Liver (tissue), 9 donors: ENCODE data around the gene SSBP2. TPM values are rescaled to one million over a fixed set of nuclear protein-coding genes. Genes with fewer than 3 reads are reported as not detected.

Source experiments
- DNase-seq: peaks from one replicate; pipeline ENCODE4 v3.0.0-alpha.2; 2017; ENCODE audit warnings: low spot score
- H3K27ac ChIP-seq, 2 donors: one replicate each; pipeline ENCODE4 v1.7.0; 2013; ENCODE audit warnings: inconsistent platforms in 2 of 2, low read length in 2 of 2, control low read depth in 1 of 2, low read depth in 1 of 2, mild to moderate bottlenecking in 1 of 2
- H3K27me3 ChIP-seq, 4 donors: one replicate each; pipeline versions ENCODE4 v1.6.1 to v1.7.0; 2013; ENCODE audit warnings: low read length in 3 of 4, inconsistent platforms in 1 of 4, mild to moderate bottlenecking in 1 of 4, moderate library complexity in 1 of 4; ENCODE audit not compliant: control insufficient read depth in 4 of 4, insufficient read depth in 4 of 4
- H3K36me3 ChIP-seq, 4 donors: one replicate each; pipeline versions ENCODE4 v1.6.1 to v1.7.0; 2013; ENCODE audit warnings: low read length in 3 of 4, mild to moderate bottlenecking in 3 of 4, low read depth in 1 of 4, moderate library complexity in 1 of 4; ENCODE audit not compliant: control insufficient read depth in 4 of 4, insufficient read depth in 3 of 4
- H3K4me1 ChIP-seq, 4 donors: one replicate each; pipeline versions ENCODE4 v1.6.1 to v1.7.0; 2013; ENCODE audit warnings: low read length in 3 of 4, mild to moderate bottlenecking in 3 of 4, moderate library complexity in 1 of 4; ENCODE audit not compliant: control insufficient read depth in 4 of 4, insufficient read depth in 4 of 4
- H3K4me3 ChIP-seq, 3 donors: one replicate each; pipeline versions ENCODE4 v1.6.1 to v1.7.0; 2013; ENCODE audit warnings: low read length in 3 of 3, control low read depth in 1 of 3, low read depth in 1 of 3, mild to moderate bottlenecking in 1 of 3
- H3K9ac ChIP-seq, 2 donors: one replicate each; pipeline ENCODE4 v1.7.0; 2013; ENCODE audit warnings: low read length in 2 of 2, mild to moderate bottlenecking in 2 of 2, moderate library complexity in 2 of 2, control low read depth in 1 of 2, low read depth in 1 of 2
- H3K9me3 ChIP-seq, 4 donors: one replicate each; pipeline versions ENCODE4 v1.6.1 to v1.7.0; 2013; ENCODE audit warnings: low read length in 3 of 4; ENCODE audit not compliant: control insufficient read depth in 4 of 4
- ATF3 ChIP-seq: IDR thresholded peaks from 2 replicates; pipeline ENCODE4 v1.6.1; 2016; ENCODE audit warnings: antibody characterized with exemption
- EGR1 ChIP-seq, 2 donors: IDR thresholded peaks; 2 replicates each; pipeline ENCODE4 v1.6.1; 2016 to 2018; ENCODE audit warnings: antibody characterized with exemption in 2 of 2, low read depth in 2 of 2
- FOXA1 ChIP-seq: IDR thresholded peaks from 2 replicates; pipeline ENCODE4 v1.6.1; 2016; ENCODE audit warnings: antibody characterized with exemption
- FOXA2 ChIP-seq: IDR thresholded peaks from 2 replicates; pipeline ENCODE4 v1.6.1; 2016; ENCODE audit warnings: antibody characterized with exemption
- GABPA ChIP-seq, 2 donors: IDR thresholded peaks in 1 of 2; conservative IDR thresholded peaks in 1 of 2; 2 replicates each; pipeline ENCODE4 v1.6.1; 2016; ENCODE audit warnings: antibody characterized with exemption in 2 of 2, mild to moderate bottlenecking in 1 of 2, moderate library complexity in 1 of 2
- HNF4A ChIP-seq, 2 donors: conservative IDR thresholded peaks; 2 replicates each; pipeline ENCODE4 v1.6.1; 2016; ENCODE audit warnings: antibody characterized with exemption in 2 of 2, mild to moderate bottlenecking in 2 of 2
- HNF4G ChIP-seq: IDR thresholded peaks from 2 replicates; pipeline ENCODE4 v1.6.1; 2016; ENCODE audit warnings: antibody characterized with exemption
- JUND ChIP-seq, 2 donors: IDR thresholded peaks; 2 replicates each; pipeline ENCODE4 v1.6.1; 2016; ENCODE audit warnings: antibody characterized with exemption in 2 of 2
- MAX ChIP-seq: IDR thresholded peaks from 2 replicates; pipeline ENCODE4 v1.6.1; 2016; ENCODE audit warnings: antibody characterized with exemption
- RAD21 ChIP-seq, 2 donors: IDR thresholded peaks; 2 replicates each; pipeline ENCODE4 v1.6.1; 2016; ENCODE audit warnings: antibody characterized with exemption in 2 of 2, mild to moderate bottlenecking in 2 of 2
- RXRA ChIP-seq, 2 donors: IDR thresholded peaks; 2 replicates each; pipeline ENCODE4 v1.6.1; 2017 to 2018; ENCODE audit warnings: antibody characterized with exemption in 2 of 2, mild to moderate bottlenecking in 1 of 2
- SP1 ChIP-seq: IDR thresholded peaks from 2 replicates; pipeline ENCODE4 v1.6.1; 2018; ENCODE audit warnings: antibody characterized with exemption, mild to moderate bottlenecking
- TAF1 ChIP-seq: conservative IDR thresholded peaks from 2 replicates; pipeline ENCODE4 v1.6.1; 2016; ENCODE audit warnings: antibody characterized with exemption, mild to moderate bottlenecking
- YY1 ChIP-seq: IDR thresholded peaks from 2 replicates; pipeline ENCODE4 v1.6.1; 2016; ENCODE audit warnings: antibody characterized with exemption, mild to moderate bottlenecking
- ZBTB33 ChIP-seq: IDR thresholded peaks from 2 replicates; pipeline ENCODE4 v1.6.1; 2016; ENCODE audit warnings: antibody characterized with exemption
- WGBS: extraction: QIAGEN DNeasy Blood & Tissue Kit; methylation state at CpG from one replicate; pipeline ENCODE4 v1.1.7; 2013; 5-methylcytosine and 5-hydroxymethylcytosine counted together
- polyA plus RNA-seq, 2 donors: library from polyadenylated mRNA; stranded (reverse) in 1 of 2; unstranded in 1 of 2; fragments of 200-250 nt in 1 of 2; fragments of >200 nt in 1 of 2; fragmentation: Nextera tagmentation in 1 of 2; extraction: Ambion mirVana in 1 of 2; gene quantifications; one replicate each; pipeline versions ENCODE4 v1.2.1 to v1.2.3, GENCODE V29; 2013 to 2015
- total RNA-seq, 2 donors: library from RNA; depleted of rRNA; stranded (reverse); fragments of >200 nt; gene quantifications; one replicate each; pipeline ENCODE4 v1.2.3, GENCODE V29; 2014
- TF ChIP-seq, protein P1 (sequence below): IDR thresholded peaks from 2 replicates; pipeline ENCODE4 v1.6.1; 2016; ENCODE audit warnings: antibody characterized with exemption, mild to moderate bottlenecking
- donor health status: healthy.
- donor health status: healthy.
- donor health status: healthy.
- donor health status: healthy.
- donor health status: healthy.

Gene SSBP2
- total and polyA plus RNA-seq, 4 donors, result 2.2 to 10.1 (median 4.1) TPM

- H3K4me3 ChIP-seq, result no peak overlapping the region
- H3K9me3 ChIP-seq, result no peaks in the 10 kb centered on the region
- WGBS, result 100% methylated on average over 1 of the region's 1 CpG
- H3K9ac ChIP-seq, result no peak overlapping the region
- no peak overlapping the region for H3K27ac ChIP-seq
- no peaks in the 10 kb centered on the region for H3K4me1 ChIP-seq
- H3K36me3 ChIP-seq, result no peaks in the 10 kb centered on the region
- DNase-seq, result no peak
- TF ChIP-seq, protein P1, sequence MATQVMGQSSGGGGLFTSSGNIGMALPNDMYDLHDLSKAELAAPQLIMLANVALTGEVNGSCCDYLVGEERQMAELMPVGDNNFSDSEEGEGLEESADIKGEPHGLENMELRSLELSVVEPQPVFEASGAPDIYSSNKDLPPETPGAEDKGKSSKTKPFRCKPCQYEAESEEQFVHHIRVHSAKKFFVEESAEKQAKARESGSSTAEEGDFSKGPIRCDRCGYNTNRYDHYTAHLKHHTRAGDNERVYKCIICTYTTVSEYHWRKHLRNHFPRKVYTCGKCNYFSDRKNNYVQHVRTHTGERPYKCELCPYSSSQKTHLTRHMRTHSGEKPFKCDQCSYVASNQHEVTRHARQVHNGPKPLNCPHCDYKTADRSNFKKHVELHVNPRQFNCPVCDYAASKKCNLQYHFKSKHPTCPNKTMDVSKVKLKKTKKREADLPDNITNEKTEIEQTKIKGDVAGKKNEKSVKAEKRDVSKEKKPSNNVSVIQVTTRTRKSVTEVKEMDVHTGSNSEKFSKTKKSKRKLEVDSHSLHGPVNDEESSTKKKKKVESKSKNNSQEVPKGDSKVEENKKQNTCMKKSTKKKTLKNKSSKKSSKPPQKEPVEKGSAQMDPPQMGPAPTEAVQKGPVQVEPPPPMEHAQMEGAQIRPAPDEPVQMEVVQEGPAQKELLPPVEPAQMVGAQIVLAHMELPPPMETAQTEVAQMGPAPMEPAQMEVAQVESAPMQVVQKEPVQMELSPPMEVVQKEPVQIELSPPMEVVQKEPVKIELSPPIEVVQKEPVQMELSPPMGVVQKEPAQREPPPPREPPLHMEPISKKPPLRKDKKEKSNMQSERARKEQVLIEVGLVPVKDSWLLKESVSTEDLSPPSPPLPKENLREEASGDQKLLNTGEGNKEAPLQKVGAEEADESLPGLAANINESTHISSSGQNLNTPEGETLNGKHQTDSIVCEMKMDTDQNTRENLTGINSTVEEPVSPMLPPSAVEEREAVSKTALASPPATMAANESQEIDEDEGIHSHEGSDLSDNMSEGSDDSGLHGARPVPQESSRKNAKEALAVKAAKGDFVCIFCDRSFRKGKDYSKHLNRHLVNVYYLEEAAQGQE, result no peak
- TF ChIP-seq FOXA1 (no peak), TAF1 (no peak), RXRA (IDR thresholded peaks at IDR 0.05) (no peak), MAX (no peak), GABPA (IDR thresholded peaks at IDR 0.05 in 1 of 2, conservative IDR thresholded peaks at IDR 0.05 in 1 of 2) (no peak), YY1 (no peak), EGR1 (IDR thresholded peaks at IDR 0.05; ENCODE audit: low read depth in 2 of 2) (no peak), ATF3 (no peak), HNF4A (conservative IDR thresholded peaks at IDR 0.05) (no peak), ZBTB33 (no peak), RAD21 (IDR thresholded peaks at IDR 0.05) (no peak), FOXA2 (no peak), JUND (IDR thresholded peaks at IDR 0.05) (no peak), SP1 (no peak), HNF4G (no peak)
- no peaks in the 10 kb centered on the region for H3K27me3 ChIP-seq
Measured at GRCh38 chr5:81530919-81531318, 220.0 kb downstream of the SSBP2 start.

DNA sequence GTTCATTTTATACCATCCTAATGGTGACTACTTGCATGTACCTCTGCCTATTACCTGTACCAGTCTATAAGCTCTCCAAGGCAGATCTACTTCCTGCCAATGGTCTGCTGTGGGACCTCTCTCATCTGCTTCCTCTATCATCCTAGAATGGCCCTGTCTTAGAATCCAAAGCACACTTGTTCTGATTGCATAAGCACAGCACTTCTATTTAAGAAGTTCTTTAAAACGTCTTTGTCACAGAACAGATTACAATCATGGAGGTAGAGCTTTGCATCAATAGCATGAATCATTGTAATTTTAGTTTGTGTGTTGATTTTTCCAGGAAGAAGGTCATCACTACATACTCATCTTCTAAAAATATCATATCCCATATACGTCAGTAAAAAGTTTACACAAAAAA, 225.2 kb downstream of the SSBP2 start:
- WGBS, result 80% methylated on average over 2 of the region's 2 CpGs
- no peak overlapping the region for H3K27ac ChIP-seq
- H3K27me3 ChIP-seq, result no peaks in the 10 kb centered on the region
- DNase-seq, result no peak
- H3K9me3 ChIP-seq, result no peaks in the 10 kb centered on the region
- H3K36me3 ChIP-seq, result no peaks in the 10 kb centered on the region
- no peaks in the 10 kb centered on the region for H3K4me1 ChIP-seq
- H3K4me3 ChIP-seq, result no peak overlapping the region
- no peak overlapping the region for H3K9ac ChIP-seq
- TF ChIP-seq FOXA2 (no peak), HNF4G (no peak), TAF1 (no peak), HNF4A (conservative IDR thresholded peaks at IDR 0.05) (no peak), RAD21 (IDR thresholded peaks at IDR 0.05) (no peak), ZBTB33 (no peak), RXRA (IDR thresholded peaks at IDR 0.05) (no peak), YY1 (no peak), MAX (no peak), GABPA (IDR thresholded peaks at IDR 0.05 in 1 of 2, conservative IDR thresholded peaks at IDR 0.05 in 1 of 2) (no peak), FOXA1 (no peak), JUND (IDR thresholded peaks at IDR 0.05) (no peak), EGR1 (IDR thresholded peaks at IDR 0.05; ENCODE audit: low read depth in 2 of 2) (no peak), ATF3 (no peak)
- TF ChIP-seq, protein P1, result no peak
